ENCODE data around the gene KRTAP10-12.

The KRTAP10-12 gene

GRCh38 chr21:44697811-44698734 is 1.1 kb downstream of the KRTAP10-12 start:
- no peak for DNase-seq (ENCODE audit: low read depth in 2 of 2, low spot score in 1 of 2)

GRCh38 chr21:44699502-44700001 is 2.6 kb downstream of the KRTAP10-12 start:
- no peak for DNase-seq (ENCODE audit: low read depth in 2 of 2, low spot score in 1 of 2)

GRCh38 chr21:44700101-44701022 is 3.4 kb downstream of the KRTAP10-12 start:
- DNase-seq (ENCODE audit: low read depth in 2 of 2, low spot score in 1 of 2), result no peak

- no peak for DNase-seq (ENCODE audit: low read depth in 2 of 2, low spot score in 1 of 2)
These were observed 4.0 kb downstream of the KRTAP10-12 start for GRCh38 chr21:44701023-44701400.

GRCh38 chr21:44701541-44701940 is 4.6 kb downstream of the KRTAP10-12 start:
- DNase-seq (ENCODE audit: low read depth in 2 of 2, low spot score in 1 of 2), result no peak

DNA sequence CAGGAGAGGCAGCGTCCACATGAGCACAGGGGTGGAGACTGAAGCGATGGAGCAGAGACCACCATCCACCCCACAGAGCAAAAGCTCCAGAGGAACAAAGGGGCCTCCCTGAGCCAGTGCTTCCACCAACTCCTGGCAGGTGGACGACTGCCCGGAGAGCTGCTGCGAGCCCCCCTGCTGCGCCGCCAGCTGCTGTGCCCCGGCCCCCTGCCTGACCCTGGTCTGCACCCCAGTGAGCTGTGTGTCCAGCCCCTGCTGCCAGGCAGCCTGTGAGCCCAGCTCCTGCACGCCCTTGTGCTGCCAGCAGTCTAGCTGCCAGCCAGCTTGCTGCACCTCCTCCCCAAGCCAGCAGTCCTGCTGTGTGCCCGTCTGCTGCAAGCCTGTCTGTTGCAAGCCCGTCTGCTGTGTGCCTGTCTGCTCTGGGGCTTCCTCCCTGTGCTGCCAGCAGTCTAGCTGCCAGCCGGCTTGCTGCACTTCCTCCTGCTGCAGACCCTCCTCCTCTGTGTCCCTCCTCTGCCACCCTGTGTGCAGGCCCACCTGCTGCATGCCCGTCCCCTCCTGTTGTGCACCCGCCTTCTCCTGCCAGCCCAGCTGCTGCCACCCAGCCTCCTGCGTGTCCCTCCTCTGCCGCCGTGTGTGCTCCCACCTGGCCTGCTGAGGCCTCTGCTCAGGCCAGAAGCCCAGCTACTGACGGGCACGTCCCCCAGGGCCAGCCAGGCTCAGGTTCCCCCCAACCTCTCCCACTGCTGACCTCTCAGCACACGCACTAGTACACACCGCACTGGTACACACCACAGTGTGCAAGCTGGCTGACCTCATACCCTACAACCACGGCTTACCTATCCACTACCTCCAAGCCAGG is 5.4 kb downstream of the KRTAP10-12 start:
- DNase-seq (ENCODE audit: low read depth in 2 of 2, low spot score in 1 of 2), result no peak

DNA sequence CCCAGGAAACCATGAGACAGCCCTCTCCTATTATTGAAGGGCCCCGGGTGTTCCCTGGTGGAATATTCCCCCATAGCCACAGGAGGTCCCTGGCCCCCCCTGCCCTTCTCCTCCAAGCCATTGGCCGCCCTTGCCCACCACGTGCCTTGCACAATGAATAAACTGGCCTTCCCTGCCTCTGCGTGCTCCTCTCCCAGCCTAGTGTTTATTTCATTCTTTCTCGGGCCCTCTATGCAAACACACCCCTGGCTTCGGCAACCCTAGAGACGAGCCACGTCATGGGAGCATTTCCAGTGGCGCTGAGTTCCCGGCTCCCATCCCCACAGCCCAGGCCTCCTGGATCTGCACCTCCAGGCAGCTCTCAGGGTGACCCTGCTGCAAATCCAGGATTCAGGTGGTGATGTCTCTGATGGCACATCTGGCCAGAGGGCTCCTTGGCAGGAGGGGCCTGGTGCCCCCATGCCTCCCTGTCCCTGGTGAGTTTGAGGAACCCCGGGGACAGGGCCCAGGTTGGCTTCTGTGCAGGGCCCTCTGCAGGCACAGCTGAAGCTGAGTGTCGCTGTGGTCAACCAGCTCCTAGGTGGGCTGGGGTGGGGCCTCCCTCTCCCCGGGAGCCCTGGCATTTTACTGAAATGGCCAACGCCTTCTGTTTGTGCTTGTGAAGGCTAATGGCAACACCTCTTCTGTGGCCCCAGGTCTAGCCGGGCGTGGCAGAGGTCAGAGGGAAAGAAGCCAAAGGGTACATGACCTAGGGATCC is 6.2 kb downstream of the KRTAP10-12 start:
- no peak for DNase-seq (ENCODE audit: low read depth in 2 of 2, low spot score in 1 of 2)

DNA sequence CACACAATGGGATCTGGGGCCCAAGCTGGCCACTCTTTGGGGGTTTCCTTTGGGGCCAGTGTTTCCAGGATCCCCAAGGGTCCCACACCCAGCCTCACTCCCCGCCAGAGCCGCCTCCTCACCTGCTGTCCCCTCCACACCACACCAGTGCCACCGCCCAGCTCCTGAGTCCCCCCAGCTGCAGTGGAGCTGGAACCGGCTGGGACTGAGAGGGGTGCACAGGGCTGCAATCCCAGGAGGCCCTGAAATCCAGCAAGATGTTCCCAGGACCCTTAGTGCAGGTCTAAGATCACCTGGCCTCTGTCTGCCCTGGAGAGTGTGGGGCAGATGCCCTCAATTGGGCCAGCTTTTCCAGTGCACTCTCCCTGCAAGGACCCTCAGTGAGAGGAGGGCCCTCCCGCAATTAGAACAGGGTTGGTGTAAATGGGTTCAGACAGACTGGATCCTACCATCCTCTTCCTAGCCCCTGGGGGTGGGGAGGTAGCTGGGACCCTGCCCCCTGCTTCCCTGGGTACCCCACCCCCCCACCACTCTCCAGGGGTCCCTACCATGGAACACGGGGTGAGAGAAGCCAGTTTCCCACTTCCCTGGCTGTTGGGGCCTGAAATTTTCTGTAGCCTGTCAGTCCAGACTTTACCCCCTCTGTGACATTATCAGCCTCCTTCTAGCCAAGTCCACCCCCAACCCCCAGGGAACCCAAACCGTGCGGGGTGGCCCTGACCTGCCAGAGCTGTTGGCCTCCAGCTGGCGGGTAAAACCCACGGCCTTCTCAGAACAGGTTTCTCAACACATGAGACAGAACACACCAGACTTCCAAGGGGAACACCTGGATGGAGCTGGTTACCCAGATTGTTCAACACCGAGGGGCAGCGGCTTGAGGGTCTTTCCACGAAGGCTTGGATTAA is 7.0 kb downstream of the KRTAP10-12 start:
- no peak for DNase-seq (ENCODE audit: low read depth in 2 of 2, low spot score in 1 of 2)

GRCh38 chr21:44704636-44705001 is 7.6 kb downstream of the KRTAP10-12 start:
- DNase-seq (ENCODE audit: low read depth in 2 of 2, low spot score in 1 of 2), result no peak

GRCh38 chr21:44706026-44706705 is 9.2 kb downstream of the KRTAP10-12 start:
- no peak for DNase-seq (ENCODE audit: low read depth in 2 of 2, low spot score in 1 of 2)

GRCh38 chr21:44706706-44707581 is 10.0 kb downstream of the KRTAP10-12 start:
- DNase-seq (ENCODE audit: low read depth in 2 of 2, low spot score in 1 of 2), result no peak

GRCh38 chr21:44708213-44708865 is 11.4 kb downstream of the KRTAP10-12 start:
- DNase-seq (ENCODE audit: low read depth in 2 of 2, low spot score in 1 of 2), result no peak

DNA sequence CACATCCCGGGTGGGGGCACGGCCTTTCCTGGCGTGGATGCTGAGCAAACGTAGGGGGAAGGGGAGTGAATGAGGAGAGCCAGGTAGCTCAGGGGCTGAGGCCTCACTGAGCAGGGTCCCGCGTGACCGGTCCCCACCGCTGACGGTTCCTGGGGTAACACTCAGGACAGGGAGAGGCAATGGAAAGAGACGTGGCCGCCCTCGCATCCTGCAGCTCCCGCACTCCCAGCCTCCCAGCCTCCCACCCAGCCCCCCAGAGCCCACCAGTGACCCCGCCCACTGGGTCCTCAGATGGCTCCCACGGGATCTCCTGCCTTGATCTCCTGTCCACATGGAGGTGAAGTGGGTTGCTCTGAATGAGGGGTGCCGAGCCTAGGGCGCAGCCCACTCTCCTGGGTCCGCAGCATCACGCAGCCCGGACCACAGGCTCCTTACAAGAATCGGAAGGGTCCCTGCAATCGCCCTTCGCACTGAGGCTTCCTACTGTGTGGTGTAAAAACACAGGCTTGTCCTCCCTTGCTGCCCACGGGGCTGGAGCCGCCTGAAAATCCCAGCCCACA is 12.0 kb downstream of the KRTAP10-12 start:
- no peak for DNase-seq (ENCODE audit: low read depth in 2 of 2, low spot score in 1 of 2)

DNA sequence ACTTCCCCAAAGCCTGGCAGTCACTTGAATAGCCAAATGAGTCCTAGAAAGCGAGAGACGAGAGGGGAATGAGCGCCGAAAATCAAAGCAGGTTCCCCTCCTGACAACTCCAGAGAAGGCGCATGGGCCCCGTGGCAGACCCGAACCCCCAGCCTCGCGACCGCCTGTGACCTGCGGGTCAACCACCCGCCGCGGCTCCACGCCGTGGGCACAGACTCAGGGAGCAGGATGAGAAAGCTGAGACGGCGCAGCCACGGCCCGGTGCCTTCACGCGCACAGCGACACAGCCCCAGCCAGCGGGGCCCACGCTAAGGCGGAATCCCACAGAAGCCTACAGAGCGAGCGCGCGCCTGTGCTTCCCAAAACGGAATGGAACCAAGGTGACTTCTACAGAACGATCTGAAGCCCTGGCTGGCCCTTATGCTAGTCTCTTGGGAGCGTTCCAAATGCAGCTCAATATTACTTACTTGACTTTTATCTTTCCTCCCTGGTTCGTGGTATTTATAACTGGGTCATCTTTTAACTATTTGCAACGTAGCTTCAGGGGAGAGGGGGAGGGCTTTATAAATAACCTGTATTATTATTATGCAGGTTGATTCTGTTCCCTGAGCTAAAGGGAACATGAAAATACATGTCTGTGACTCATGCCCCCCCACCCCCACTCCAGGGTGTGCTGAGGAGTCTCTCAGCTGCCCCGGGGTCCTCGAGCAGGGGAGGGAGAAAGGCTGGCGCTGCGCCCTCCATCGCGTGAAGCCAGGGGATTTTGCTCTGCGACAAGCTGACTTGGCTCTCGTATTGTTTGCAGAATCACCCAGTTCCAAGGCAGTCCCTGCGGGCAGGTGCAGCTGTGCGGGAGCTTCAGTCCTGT is 12.7 kb downstream of the KRTAP10-12 start:
- peak in 1 of 2 donors; percentile 8 for DNase-seq (ENCODE audit: low read depth in 2 of 2, low spot score in 1 of 2)

DNA sequence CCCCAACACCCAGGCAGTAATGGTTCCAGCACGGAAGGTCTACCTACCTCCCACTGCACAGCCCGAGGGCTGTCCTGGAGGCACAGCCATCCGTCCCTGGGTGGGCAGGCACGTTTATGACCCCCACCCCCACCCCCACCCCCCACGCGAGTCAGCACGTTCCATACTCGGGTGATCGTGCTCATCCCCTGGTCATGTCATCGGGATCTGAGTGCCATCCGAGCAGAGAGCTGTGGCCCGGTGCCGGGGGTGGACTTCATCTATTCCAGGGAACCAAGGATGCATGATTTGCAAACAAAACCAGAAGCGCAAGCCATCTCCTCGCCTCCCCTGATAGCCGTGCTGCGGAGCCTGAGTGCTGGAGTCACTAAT is 13.3 kb downstream of the KRTAP10-12 start:
- no peak for DNase-seq (ENCODE audit: low read depth in 2 of 2, low spot score in 1 of 2)

Data from stimulated activated CD8-positive, alpha-beta memory T cell treated with anti-CD3 and anti-CD28 coated beads, Interleukin-4, amount 100 ng/mL, for 4 hours (primary cell).